Measurements from ENCODE around the gene MRPL24. TPM values are rescaled to one million over a fixed set of nuclear protein-coding genes. Genes with fewer than 3 reads are reported as not detected.

The MRPL24 gene
- total RNA-seq, 1 donor = 3.9 TPM

DNA sequence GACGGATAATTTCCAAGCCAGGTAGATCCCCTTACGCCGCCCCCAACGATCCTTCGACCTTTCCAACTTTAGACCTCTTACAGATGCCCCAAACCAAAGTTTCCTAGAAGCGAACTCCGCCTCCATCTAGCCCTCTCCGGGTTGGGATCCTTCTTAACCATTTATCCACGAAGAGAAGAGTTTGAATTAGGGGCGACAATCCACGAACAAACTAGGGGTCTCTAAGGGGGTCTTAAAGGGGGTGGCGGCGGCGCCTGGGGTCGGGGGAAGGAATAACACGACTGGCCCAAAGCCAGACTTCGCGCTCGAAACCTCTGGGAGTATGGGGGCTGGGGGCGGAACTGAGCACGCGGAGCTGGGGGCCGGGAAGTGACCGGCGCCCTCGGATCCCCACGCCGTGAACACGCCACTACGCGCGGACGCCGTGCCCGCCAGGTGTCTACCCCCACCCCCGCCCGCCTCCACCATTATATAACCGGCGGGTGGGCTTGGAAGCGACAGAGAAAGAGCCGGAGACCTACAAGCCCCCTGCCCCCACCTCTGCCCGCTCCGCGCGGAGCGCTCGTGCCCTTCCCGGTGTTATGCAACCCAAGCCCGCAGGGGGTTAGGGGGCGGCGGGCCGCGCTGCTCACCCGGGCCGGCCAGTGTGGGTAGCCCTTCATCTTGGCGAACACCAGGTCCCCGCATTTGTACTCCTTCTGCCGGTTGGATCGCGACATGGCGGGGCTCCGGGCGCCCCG is 10.0 kb upstream of the MRPL24 start:
- Histone ChIP-seq H3K9me3 (ENCODE audit: low read depth, low read length) (no peaks in the 10 kb centered on the region), H3K4me3 (ENCODE audit: low read length) (peak overlapping the region; percentile 94), H3K4me1 (ENCODE audit: insufficient read depth, low read length) (peaks cover 64% of the 10 kb centered on the region), H3K27me3 (ENCODE audit: insufficient read depth, low read length) (no peaks in the 10 kb centered on the region)

DNA sequence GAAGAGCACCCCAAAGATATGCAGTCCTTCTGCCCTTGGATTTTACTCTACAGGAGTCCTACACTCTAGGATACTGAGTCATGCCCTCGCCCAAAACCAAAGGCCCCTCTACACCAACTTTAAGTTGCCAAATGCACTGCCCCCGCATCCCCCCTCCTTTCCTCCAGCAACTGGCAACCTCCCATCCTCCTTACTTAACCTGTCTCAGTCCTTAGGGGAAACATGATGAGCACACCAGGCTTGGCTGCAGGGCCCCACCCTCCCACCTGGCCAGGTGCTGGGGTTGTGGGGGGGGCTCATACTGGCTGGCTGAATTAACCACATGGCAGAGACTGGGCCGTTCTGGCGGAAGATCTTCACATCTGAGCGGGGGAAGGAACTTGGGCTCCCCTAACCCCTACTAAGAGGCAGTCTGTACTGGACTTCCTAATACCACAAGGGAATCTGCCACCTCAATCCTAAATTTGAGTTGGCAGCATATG is 9.3 kb upstream of the MRPL24 start:
- H3K4me1 ChIP-seq (ENCODE audit: insufficient read depth, low read length) = peaks cover 70% of the 10 kb centered on the region
- peak overlapping the region; percentile 94 for H3K4me3 ChIP-seq (ENCODE audit: low read length)
- H3K27me3 ChIP-seq (ENCODE audit: insufficient read depth, low read length) = no peaks in the 10 kb centered on the region
- H3K9me3 ChIP-seq (ENCODE audit: low read depth, low read length) = no peaks in the 10 kb centered on the region

DNA sequence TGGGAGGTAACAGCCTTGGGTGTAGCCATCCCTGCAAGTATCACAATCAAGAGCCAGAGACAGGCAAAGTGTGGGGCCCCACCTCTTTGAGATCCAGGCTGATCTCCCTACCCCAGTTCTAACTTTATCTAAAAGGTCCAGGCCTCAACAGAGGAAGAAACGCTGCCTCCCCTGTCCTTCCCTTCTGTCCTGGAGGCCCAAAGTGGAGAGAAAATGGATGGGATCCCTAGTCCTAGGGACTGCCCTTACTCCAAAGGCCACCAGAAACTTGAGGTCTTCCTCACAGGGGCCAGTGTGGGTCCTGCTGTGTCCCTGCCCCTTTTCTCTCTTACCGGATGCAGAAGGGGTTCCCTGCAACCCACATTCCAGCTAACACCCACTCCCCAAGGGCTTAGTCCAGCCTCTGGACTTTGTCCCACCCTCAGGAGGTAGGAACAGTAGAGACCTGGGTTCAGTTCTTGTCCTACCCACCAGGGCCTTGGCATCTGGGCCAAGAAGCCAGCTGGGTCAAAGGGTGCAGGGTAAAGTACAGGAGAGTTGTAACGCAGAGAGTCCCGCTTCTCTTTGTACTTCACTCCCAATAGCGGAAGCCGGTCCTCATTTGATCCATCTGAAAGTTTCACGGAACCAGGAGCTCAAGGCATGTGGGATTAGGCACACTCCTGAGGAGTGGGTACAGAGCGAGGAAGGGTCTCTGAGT is 8.7 kb upstream of the MRPL24 start:
- H3K4me1 ChIP-seq (ENCODE audit: insufficient read depth, low read length) = peaks cover 70% of the 10 kb centered on the region

DNA sequence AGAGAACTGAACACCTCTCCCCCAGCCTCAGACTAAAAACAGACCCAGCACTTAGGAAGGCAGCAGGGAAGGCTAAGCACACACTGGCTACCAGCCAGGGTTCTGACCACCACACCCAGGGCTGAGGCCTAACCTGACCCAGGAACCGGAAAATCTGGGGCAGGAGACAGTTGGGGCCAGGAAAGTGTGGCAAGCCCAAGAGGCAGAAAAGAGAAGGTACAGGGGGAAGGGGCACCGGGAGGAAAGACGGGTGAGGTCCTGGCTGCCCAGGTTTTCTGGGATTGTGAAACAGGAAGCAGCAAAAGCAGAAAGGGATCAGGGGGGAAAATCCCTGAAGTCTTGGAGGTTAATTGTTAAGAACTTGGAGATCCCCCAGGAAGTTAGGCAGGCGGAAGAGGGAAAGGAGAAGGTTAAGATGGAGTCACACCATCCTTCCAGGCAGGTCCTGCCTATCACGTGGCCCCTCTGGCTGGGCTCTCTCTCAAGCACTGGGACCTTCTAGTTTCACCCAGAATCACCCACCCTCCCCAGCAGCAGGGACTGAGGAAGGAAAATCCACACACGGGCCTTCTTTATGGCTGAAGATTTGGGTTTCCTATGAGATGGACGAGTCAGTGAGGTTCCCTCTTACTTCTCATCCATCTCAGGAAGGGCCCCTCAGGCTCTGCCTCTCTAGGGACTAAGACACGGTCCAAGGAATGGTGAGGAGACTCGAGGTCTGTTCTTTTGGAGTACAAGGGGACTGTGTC is 8.0 kb upstream of the MRPL24 start:
- Histone ChIP-seq H3K27me3 (ENCODE audit: insufficient read depth, low read length) (no peaks in the 10 kb centered on the region), H3K9me3 (ENCODE audit: low read depth, low read length) (no peaks in the 10 kb centered on the region), H3K4me1 (ENCODE audit: insufficient read depth, low read length) (peaks cover 70% of the 10 kb centered on the region), H3K4me3 (ENCODE audit: low read length) (peak overlapping the region; percentile 94)

More for the DNA sequence above, 8.7 kb upstream of the MRPL24 start:
- Histone ChIP-seq H3K9me3 (ENCODE audit: low read depth, low read length) (no peaks in the 10 kb centered on the region), H3K27me3 (ENCODE audit: insufficient read depth, low read length) (no peaks in the 10 kb centered on the region), H3K4me3 (ENCODE audit: low read length) (peak overlapping the region; percentile 94)

DNA sequence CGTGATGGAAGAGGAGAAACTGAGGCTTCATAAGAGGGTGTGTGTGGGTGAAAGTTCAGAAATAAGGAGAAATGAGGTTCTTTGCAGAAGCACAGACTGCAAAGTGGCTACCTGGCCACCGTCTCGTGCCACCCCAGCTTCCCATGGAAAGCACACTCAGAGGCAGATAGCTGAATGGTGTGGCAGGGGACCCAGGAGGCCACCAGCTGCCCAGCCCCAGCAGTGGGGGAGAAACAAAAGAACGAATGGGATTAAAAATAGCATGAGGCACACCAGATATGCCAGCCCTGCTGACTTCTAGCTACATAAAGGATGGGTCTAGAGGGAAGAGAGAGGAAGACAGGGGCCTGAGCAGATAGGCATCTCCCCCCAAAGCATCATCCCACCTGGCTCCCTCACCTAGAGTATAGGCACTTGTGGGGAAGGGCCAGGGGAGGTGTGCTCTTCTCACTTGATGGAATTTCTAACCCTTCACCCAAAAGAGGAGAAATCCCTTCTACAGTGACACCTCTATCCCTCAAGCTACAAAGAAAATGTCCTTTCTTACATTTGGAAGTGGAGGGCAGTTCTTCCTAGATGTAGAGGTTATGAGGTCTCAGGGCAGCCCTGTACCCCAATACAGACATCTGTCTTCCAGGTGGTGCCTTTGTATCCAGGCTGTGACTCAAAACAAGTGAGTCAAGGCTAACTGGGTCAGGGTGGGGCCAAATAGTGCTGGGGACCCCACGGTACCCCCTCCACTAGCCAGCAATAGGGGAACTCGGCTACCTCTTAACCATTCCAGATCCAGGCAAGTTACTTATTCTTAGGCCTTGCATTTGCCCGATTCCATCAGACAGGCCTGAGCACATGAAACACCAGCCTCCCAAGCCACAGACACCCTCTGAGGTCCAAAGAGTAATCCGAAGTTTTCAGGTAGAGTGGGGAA is 7.1 kb upstream of the MRPL24 start:
- Histone ChIP-seq H3K27me3 (ENCODE audit: insufficient read depth, low read length) (no peaks in the 10 kb centered on the region), H3K4me3 (ENCODE audit: low read length) (peak overlapping the region; percentile 7), H3K4me1 (ENCODE audit: insufficient read depth, low read length) (peaks cover 62% of the 10 kb centered on the region), H3K9me3 (ENCODE audit: low read depth, low read length) (no peaks in the 10 kb centered on the region)

DNA sequence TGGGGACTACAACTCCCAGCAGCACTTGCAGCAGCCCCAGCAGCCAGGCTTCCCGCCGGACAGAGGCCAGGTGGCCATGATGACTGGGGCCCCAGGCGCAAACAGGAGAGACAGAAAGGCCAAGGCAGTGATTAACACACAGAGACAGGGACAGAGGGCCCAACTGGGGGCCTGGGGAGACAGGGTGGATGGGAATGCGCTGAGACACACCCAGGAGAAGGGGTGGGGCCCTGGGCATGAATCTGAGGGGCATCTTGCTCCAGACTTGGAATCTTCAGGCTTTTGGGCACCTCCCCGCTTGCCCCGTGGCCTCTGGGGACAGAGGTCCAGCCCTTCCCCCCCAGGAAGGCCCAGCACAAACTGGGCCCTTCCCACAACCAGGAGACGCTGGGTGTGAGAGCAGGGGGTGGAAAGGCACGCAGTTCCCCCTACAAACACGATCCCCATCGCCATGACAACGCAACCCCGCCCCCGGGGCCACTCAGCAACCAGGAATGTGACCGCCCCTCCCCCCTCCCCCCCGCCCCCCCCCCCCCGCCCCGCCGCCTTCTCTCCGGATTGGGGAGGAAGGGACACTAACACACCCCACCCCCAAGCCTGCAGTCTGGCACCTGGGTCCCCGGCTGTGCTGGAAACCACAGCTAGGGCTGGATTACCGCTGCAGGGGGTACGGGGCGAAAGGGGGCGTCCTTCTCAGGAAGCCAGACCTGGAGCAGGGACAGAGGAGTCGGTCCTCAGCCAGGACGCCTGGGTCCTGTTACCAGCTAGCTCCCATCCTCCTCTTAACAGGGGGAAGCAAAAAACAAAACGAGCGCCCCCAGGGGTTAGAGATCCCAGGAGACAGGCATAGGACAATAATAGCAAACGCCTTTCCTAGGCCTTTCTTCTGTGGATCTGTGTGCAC is 6.1 kb upstream of the MRPL24 start:
- no peaks in the 10 kb centered on the region for H3K27me3 ChIP-seq (ENCODE audit: insufficient read depth, low read length)
- peak overlapping the region; percentile 20 for H3K4me3 ChIP-seq (ENCODE audit: low read length)
- H3K9me3 ChIP-seq (ENCODE audit: low read depth, low read length) = no peaks in the 10 kb centered on the region
- peaks cover 52% of the 10 kb centered on the region for H3K4me1 ChIP-seq (ENCODE audit: insufficient read depth, low read length)

DNA sequence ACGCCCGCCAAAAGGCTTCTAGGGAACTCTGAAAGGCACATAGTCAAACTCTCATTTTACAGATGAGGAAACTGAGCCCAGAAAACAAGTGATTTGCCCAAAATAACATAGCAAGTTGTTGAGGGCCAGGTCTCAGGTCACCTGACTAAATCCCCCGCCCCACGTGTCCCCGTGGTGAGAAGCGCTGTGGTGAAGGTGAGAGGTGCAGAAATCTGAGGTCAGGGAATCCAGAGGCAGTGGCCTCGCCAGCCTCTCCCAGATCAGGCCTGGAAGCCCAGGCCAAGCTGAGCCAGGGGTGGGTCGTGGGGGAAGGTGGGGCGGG is 5.5 kb upstream of the MRPL24 start:
- no peak overlapping the region for H3K4me3 ChIP-seq (ENCODE audit: low read length)
- no peaks in the 10 kb centered on the region for H3K9me3 ChIP-seq (ENCODE audit: low read depth, low read length)
- peaks cover 59% of the 10 kb centered on the region for H3K4me1 ChIP-seq (ENCODE audit: insufficient read depth, low read length)
- H3K27me3 ChIP-seq (ENCODE audit: insufficient read depth, low read length) = no peaks in the 10 kb centered on the region

DNA sequence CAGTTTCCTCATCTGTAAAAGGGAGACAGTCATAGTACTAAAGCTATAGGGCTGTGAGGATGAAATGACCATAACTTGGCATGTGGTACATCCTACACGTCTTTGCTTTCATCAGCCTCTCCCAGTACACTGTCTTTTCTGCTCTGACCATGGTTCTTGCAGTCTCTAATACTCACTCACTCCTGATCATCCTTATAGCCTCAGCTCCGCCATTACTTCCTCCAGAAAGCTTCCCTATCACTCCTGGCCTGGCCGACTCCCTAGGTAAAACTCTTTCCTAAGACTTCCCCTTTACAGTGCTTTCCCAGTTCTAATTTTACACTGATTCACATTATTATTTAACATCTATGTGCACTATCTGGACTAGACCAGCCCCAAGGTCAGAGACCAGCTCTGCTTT is 5.0 kb upstream of the MRPL24 start:
- Histone ChIP-seq H3K9me3 (ENCODE audit: low read depth, low read length) (no peaks in the 10 kb centered on the region), H3K4me1 (ENCODE audit: insufficient read depth, low read length) (peaks cover 59% of the 10 kb centered on the region), H3K27me3 (ENCODE audit: insufficient read depth, low read length) (no peaks in the 10 kb centered on the region), H3K4me3 (ENCODE audit: low read length) (no peak overlapping the region)

DNA sequence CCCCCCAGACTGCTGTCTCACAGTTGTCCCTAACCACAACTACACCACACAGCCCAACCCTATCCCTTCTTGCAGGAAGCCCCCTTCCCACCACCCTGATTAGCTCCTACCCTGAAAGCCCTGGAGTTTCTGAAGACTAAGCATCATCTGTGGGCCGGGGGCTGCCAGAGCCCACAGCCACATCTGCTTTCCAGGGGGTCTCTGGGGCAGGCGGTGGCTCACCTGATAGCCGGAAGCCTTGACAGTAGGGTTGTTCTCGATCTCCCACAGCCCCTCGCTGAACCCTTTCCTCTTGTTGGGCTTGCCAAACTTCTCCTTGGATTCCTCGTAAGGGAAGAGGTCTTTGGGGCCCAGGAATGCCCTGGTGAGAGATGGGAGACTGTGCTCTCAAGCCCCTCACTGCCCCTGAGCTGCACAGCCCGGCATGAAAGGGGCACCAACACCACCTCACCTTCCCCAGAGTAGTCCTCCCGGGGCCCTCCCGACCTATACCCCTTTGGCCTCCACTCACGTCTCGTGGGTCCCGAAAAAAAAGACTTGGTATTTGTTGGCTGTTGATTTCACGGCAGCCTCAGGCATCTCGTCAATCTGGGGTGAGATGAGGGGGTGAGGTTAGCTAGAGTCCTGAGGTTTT is 4.0 kb upstream of the MRPL24 start:
- H3K9me3 ChIP-seq (ENCODE audit: low read depth, low read length) = no peaks in the 10 kb centered on the region
- H3K27me3 ChIP-seq (ENCODE audit: insufficient read depth, low read length) = no peaks in the 10 kb centered on the region
- peaks cover 61% of the 10 kb centered on the region for H3K4me1 ChIP-seq (ENCODE audit: insufficient read depth, low read length)
- no peak overlapping the region for H3K4me3 ChIP-seq (ENCODE audit: low read length)

DNA sequence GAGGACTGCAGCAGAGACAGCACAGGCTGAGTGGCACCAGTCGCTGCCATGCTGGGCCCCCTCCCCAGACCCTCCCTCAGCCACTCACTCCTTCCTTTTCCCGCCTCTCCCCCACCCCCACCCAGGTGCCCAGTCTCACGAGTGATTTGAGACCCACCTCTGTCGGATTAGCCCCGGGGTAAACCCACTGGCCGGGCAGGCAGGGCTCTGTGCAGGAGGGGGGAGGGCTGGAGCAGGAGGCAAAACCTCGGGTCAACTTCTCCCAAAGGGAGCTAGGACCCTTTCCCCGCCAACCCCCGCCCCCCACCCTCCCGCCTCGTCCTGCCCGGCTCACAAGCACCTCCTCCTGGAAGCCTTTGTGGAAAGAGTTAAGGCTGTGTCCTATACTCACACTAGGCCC is 3.5 kb upstream of the MRPL24 start:
- Histone ChIP-seq H3K4me1 (ENCODE audit: insufficient read depth, low read length) (peaks cover 55% of the 10 kb centered on the region), H3K4me3 (ENCODE audit: low read length) (no peak overlapping the region), H3K9me3 (ENCODE audit: low read depth, low read length) (no peaks in the 10 kb centered on the region), H3K27me3 (ENCODE audit: insufficient read depth, low read length) (no peaks in the 10 kb centered on the region)

DNA sequence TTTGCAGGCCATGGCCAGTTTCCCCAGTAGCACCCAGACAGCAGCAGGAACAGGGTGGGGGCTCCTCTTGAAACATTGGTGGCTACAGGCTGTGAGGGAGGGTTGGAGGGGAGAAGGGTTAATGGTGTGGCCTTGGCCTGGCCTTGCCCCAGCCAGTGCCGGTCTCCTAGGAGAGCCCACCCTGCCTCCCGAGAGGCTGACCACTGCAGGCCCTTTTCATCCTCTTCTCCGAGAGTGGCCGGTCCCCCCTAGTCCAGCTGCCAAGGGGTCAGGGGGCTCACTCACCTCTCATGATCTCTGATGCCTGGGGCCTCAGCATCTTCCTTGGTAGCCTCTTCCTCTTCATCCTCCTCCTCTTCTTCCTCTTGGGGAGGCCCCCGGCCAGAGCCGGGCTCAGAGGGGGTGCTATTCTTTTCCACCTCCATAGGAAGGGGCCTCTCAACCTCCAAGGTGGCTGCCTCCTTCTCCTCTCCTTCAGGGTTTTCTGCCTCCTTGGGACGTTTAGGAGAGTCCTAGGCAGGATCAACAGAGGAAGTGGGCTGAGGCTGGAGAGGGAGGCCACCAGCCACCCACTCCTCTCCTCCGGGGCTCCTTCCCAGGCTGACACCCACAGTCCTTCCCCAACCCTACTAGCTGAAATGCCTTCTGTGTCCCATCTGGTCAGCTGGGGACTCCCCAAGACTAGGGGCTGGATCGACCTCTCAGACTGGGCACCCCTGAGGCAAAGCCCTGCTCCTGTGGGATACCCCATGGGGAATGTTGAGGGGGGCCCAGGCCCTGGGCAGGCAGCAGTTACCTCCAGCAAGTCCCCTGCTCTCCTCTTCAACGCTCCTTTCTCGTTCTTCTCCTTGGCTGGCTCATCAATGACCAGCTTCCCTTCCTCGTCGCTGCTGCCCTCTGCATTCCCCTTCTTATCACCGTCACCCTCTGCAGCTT is 2.7 kb upstream of the MRPL24 start:
- H3K4me1 ChIP-seq (ENCODE audit: insufficient read depth, low read length) = peaks cover 48% of the 10 kb centered on the region

DNA sequence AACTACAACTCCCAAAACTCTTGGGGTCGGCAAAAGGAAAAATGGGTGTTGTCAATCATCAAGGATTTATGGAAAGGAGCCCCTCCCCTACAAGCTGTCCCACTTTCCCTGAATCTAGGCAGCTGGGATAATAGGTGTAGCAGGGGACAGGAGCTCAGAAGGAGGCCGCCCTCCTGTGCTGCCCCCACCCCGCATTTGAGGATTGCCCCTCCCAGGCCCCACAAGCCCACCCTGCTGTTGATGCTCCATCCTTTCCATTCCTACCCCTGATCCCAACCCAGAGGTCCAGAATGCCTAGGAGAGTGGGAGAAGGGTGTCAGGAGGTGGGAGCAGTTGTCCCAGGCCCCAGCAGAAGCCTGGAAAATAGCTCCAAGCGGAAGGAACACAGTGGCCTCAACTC is 1.9 kb upstream of the MRPL24 start:
- Histone ChIP-seq H3K4me1 (ENCODE audit: insufficient read depth, low read length) (peaks cover 40% of the 10 kb centered on the region), H3K27me3 (ENCODE audit: insufficient read depth, low read length) (no peaks in the 10 kb centered on the region), H3K9me3 (ENCODE audit: low read depth, low read length) (no peaks in the 10 kb centered on the region), H3K4me3 (ENCODE audit: low read length) (no peak overlapping the region)

More for the DNA sequence above, 2.7 kb upstream of the MRPL24 start:
- Histone ChIP-seq H3K27me3 (ENCODE audit: insufficient read depth, low read length) (no peaks in the 10 kb centered on the region), H3K4me3 (ENCODE audit: low read length) (no peak overlapping the region), H3K9me3 (ENCODE audit: low read depth, low read length) (no peaks in the 10 kb centered on the region)

Data from mononuclear cell (primary cell).